Left ventricle myocardium inferior (tissue), 1 donor: ENCODE data around the gene KRTAP13-3. TPM values are rescaled to one million over a fixed set of nuclear protein-coding genes. Genes with fewer than 3 reads are reported as not detected.

Source experiments
- DNase-seq: peaks from one replicate; pipeline ENCODE4 v3.0.0-alpha.2; 2020
- H3K27ac ChIP-seq: fragments of 200-600 bp; replicated peaks from 2 replicates; pipeline ENCODE4 v1.8.0; 2021
- H3K27me3 ChIP-seq: fragments of 200-600 bp; 2 replicates; pipeline ENCODE4 v1.8.0; 2021; ENCODE audit warnings: low read depth
- H3K36me3 ChIP-seq: fragments of 200-600 bp; 2 replicates; pipeline ENCODE4 v1.8.0; 2021
- H3K4me1 ChIP-seq: fragments of 200-600 bp; 2 replicates; pipeline ENCODE4 v1.8.0; 2021
- H3K4me3 ChIP-seq: fragments of 200-600 bp; 2 replicates; pipeline ENCODE4 v1.8.0; 2021; ENCODE audit warnings: mild to moderate bottlenecking, moderate library complexity
- H3K9me3 ChIP-seq: fragments of 200-600 bp; replicated peaks from 2 replicates; pipeline ENCODE4 v1.8.0; 2021
- CTCF ChIP-seq: fragments of 200-600 bp; IDR thresholded peaks from 2 replicates; pipeline ENCODE4 v1.8.0; 2021; ENCODE audit warnings: antibody characterized with exemption, mild to moderate bottlenecking, borderline replicate concordance
- intact Hi-C: fragments of 100-400 bp; cut with micrococcal nuclease; formaldehyde crosslinking; loops from one replicate; pipeline ENCODE4 v1.11.0; 2022
- long read RNA-seq: library from polyadenylated mRNA; unstranded; transcript quantifications from one replicate; pipeline ENCODE4 v2.0.0, GENCODE V29; 2021
- total RNA-seq: library from RNA; stranded (reverse); fragmentation: NEBNext Ultra II Directional; extraction: Animal tissue kit (Norgen Biotek cat#: 25700); gene quantifications from one replicate; pipeline ENCODE4 v1.2.1, GENCODE V29; 2021
- donor health status: DM: no; HTN: yes; CAD: no; lungs with severe emphysema.

Gene KRTAP13-3
- total RNA-seq = not detected
- long read RNA-seq = 0 reads

DNA sequence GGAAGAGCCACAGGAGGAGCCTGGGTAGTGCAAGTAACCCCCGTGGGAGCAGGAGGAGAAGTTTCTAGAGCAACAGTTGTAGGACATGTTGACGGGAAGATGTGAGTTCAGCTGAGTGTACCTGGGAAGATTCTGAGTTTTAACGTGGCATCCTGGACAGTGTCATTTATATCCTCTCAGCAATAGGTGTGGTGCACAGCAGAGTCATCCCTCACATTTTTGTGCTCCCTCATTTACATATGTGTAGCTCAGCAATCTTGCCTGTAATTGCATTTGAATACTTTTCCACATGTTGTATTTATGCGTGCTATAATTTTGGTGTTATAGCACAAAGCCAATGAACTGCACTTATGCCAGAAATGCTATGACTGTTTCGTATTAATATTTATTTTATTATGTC lies at the start of gene KRTAP13-3:
Gene KRTAP13-3, minus strand, starts transcription at position 101 of the 400 bp plus-strand sequence. Its CDS starts 14 bp downstream, at position 87.
- H3K9me3 ChIP-seq = no peaks in the 10 kb centered on the region
- no peak for TF ChIP-seq CTCF
- no peaks in the 10 kb centered on the region for H3K27me3 ChIP-seq
- no peaks in the 10 kb centered on the region for H3K36me3 ChIP-seq
- intact Hi-C loops = no loop called here
- H3K27ac ChIP-seq = no peak within 1 kb of the TSS
- no peak within 1 kb of the TSS for H3K4me3 ChIP-seq
- no peak for DNase-seq
- H3K4me1 ChIP-seq = no peaks in the 10 kb centered on the region

- TF ChIP-seq CTCF = no peak
Observed at GRCh38 chr21:30468900-30469714, 43.4 kb upstream of the KRTAP13-3 start.

GRCh38 chr21:30463713-30464112 lies 38.0 kb upstream of the KRTAP13-3 start:
- peak; percentile 9 for TF ChIP-seq CTCF
- H3K36me3 ChIP-seq = no peaks in the 10 kb centered on the region
- H3K27me3 ChIP-seq = no peaks in the 10 kb centered on the region
- H3K27ac ChIP-seq = no peak overlapping the region
- H3K4me3 ChIP-seq = no peak overlapping the region
- no peak for DNase-seq
- no peaks in the 10 kb centered on the region for H3K9me3 ChIP-seq
- intact Hi-C loops = no loop called here
- H3K4me1 ChIP-seq = no peaks in the 10 kb centered on the region

More at GRCh38 chr21:30468900-30469714, 43.4 kb upstream of the KRTAP13-3 start:
- intact Hi-C loops = no loop called here
- no peak for DNase-seq
- H3K9me3 ChIP-seq = no peaks in the 10 kb centered on the region
- H3K4me3 ChIP-seq = no peak overlapping the region
- no peaks in the 10 kb centered on the region for H3K36me3 ChIP-seq
- H3K27ac ChIP-seq = no peak overlapping the region
- H3K27me3 ChIP-seq = no peaks in the 10 kb centered on the region
- H3K4me1 ChIP-seq = no peaks in the 10 kb centered on the region

DNA sequence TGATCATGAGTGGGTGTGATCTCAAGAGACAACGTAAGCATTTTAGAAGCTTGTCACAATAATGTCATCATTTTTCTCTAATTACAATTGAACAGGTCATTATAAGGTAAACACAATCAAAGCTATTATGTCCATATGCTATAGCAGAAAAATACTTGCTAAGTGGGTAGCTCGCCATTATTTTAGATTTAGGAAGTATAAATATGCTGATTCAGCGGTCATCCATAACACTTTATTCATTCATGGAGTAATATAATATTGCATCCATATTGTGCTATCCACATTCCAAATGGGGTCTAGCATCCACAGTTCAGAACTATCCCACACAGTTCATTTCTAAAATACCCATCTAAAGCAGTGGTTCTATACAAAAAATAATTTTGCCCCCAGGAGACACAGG lies 22.8 kb upstream of the KRTAP13-3 start:
- Histone ChIP-seq H3K36me3 (no peaks in the 10 kb centered on the region), H3K4me3 (no peak overlapping the region), H3K27me3 (no peaks in the 10 kb centered on the region), H3K9me3 (no peaks in the 10 kb centered on the region), H3K27ac (no peak overlapping the region), H3K4me1 (no peaks in the 10 kb centered on the region)
- TF ChIP-seq CTCF = no peak
- intact Hi-C loops = no loop called here
- DNase-seq = no peak

DNA sequence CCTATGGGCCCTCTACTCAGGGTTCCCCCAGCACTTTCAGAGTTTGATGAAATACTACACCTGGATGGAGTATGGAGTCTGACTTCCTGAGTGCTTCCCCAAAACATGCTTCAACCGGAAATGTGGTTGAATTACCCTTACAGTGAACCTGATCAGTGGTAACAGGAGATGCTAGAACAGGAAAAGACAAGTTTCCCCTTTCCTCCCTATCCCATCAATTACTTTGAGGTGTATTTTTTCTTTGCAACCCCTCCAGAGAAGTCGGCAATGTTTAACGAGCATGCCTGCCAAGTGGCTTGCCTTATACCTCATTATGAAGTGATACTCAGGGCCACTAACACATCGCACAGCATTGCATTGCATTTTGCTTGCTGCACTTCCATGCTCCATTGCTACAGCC lies 21.3 kb upstream of the KRTAP13-3 start:
- no peaks in the 10 kb centered on the region for H3K36me3 ChIP-seq
- no peak overlapping the region for H3K4me3 ChIP-seq
- no peaks in the 10 kb centered on the region for H3K4me1 ChIP-seq
- no peak for DNase-seq
- H3K27me3 ChIP-seq = no peaks in the 10 kb centered on the region
- no peak for TF ChIP-seq CTCF
- no peaks in the 10 kb centered on the region for H3K9me3 ChIP-seq
- H3K27ac ChIP-seq = no peak overlapping the region
- intact Hi-C loops = no loop called here
